Mesenteric fat pad (tissue), 1 donor: Measurements from ENCODE around the gene HBB. TPM values are rescaled to one million over a fixed set of nuclear protein-coding genes. Genes with fewer than 3 reads are reported as not detected.

Experiments
- DNase-seq: peaks from one replicate; pipeline ENCODE4 v3.0.0-alpha.2; 2020; ENCODE audit warnings: low spot score
- total RNA-seq: library from RNA; stranded (reverse); fragmentation: NEBNext Ultra II Directional; extraction: Animal tissue kit (Norgen Biotek cat#: 25700); gene quantifications from one replicate; pipeline ENCODE4 v1.2.1, GENCODE V29; 2021
- donor health status: DM: yes; HTN: yes; CAD: no.

HBB gene
- total RNA-seq, 1 donor from 2014 or later, result 346 TPM

DNA sequence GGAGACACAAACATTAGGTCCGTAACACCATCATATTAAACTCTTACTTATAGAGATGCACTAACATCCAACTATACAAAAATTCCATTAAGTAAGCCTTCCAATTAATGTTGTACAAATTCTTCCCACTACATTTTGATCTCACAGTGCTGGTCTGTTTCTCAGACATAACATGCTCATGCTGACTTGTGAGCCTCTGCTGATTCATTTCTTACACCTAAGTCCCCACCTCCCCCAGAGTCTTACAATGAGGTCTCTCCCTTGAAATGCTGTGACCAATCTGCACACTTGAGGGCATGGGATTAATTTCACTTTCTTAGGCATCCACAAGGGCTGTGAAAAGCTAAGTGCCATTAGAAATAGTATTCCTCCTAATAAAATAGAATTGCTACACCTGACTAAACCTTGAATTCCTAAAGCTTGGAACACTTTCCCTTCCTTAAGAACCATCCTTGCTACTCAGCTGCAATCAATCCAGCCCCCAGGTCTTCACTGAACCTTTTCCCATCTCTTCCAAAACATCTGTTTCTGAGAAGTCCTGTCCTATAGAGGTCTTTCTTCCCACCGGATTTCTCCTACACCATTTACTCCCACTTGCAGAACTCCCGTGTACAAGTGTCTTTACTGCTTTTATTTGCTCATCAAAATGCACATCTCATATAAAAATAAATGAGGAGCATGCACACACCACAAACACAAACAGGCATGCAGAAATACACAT, 20.8 kb upstream of the HBB start:
- DNase-seq, result no peak

DNA sequence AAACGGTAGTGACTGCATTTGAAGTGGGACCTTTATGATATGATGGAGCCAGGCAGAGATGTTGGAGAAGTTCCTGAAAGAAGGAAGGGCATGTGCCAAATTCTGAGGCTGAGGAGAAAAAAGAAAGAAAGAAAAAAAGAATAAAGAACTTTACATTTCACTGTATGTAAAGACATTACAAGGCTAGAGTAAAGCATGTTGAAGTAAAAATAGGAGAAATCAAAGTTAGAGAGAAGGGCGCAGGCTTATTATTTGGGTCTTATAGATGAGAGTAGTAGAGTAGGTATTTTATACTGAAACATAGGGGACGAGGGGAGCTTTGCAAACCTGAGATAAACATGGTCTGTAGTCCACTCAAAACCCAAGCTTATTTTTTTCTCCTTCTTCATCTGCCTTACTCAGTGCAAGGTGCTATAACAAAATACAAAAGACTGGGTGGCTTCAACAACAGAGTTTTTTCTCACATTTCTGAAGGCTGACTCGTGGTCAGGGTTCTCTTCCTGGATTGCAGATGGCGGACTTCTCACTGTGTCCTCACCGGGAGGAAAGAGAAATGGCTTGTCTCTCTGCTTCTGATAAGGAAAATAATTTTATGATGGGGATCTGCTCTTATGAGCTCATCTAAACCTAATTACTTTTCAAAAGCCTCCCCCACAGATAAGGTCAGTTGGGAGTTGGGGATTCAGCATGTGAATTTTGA, 20.1 kb upstream of the HBB start:
- no peak for DNase-seq

DNA sequence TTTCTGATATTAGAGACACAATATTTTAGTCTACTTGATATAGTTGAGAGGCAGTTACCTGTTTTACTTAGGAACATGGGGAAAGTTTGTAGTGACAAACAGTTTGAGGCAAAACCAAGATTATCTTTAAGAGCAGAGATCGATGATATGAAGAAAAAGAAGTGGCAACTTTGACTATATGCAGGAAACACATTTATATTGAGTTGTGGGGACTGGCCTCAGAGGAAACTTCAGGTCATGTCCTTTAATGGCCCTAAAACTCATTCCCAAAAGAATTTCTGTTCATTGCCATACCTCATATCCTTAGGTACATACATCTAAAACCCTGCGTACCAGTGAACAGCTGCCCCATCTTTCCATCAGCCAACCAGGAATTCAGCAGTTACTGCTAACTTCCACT, 18.3 kb upstream of the HBB start:
- DNase-seq, result no peak

DNA sequence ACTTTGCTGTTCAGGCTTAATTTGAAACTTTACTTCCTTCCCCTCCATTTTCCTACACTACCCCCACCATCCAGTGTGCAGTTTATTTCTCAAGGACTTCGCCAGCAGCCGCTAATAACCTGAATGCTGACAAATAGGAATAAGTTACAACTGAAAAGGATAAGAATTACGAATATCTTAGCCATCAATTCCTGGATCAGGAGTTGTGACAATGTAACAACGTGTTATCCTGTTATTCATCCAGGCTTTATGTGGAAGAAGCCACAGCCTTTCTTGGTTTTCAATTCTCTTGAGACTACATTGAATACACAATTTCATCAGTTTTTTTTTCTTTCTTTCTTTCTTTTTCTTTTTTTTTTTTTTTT, 16.9 kb upstream of the HBB start:
- DNase-seq, result no peak

DNA sequence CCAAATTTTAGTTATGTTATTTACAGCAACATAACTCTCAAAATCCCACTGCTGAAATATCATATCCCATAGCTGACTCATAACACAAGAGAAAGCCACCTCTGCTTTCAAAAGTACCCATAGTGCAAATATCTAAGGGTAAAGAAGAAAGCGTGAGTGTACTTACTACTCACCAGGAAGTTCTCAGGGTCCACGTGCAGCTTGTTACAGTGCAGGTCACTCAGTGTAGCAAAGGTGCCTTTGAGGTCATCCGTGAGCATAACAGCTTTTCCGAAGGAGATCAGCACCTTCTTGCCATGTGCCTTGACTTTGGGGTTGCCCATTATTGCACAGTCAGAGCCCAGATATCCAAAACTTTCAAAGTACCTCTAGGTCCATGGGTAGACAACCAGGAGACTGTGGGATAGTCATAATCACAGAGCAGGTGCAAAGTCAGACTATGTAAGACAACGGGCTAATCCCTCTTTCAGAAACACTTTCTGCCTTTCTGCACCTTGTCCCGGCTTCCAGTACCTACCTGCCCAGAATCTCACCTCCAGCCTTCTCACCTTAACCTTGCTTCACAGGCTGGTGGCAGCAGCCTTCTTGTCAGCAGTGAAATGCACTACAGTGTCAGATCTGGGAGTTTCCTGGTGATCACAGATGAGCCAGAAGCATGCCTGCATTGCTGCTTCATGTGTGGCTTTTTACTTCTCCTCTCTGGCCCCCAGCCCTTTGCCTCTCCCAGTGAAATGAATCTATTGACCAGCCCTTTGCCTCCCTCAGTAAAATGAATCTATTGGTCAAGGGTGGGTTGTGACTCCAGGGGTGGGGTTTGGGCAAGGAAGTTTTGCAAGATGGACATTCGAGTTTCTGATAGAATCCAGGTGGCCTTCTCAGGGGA, 16.3 kb upstream of the HBB start:
- no peak for DNase-seq

DNA sequence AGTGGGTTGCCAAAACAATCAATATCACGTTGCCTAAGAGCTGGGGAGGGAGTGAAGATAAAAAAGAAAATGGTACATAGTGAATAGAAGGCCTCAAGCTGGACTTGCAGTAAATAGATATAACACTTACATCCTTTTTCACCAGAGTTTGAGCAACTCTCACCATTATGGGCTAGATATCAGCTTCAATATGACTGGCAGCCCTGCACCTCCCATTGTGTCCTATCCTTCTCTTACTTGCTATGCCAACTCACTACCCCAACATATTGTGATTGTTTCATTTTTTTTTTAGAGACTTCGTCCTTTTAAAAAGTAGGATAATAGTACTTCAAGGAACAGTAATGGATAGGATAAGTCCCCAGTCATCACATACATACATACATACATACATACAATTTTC, 15.3 kb upstream of the HBB start:
- no peak for DNase-seq

DNA sequence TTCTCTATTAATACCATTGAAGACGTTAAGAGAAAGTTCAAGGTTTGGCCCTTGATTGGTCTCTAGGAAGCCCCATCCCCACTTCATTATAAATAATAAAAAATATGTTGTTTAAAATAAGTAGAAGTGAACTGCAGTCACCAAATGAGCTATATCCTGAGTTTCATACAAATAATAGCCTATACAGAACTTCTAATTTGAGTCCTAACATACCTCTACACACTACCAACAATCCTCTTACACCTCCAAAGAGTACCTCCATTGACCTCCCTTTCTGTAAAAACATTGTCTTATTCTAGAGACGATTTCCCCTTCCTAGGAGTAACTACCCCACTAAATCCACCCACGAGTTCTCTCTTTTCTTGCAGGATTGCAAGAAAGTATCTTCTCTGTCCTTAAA, 14.6 kb upstream of the HBB start:
- no peak for DNase-seq

DNA sequence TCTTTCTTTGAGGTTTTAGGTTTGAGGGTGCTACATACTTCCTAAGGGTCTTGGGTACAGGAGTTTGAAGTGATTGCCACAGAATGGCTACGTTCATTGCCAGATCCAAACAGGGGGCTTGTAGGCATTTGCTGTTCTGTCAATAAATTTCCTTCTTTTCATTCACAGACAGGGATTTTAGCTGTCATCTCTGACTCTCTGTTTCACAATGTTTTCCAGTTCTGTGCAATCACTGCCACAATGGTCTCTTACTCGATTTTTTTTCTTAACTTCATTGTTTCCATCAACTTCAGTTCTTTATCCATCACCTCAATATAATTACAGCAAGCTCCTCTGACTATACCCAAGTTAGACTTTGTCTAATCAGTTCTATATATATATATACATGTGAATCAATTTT, 13.6 kb upstream of the HBB start:
- no peak for DNase-seq

DNA sequence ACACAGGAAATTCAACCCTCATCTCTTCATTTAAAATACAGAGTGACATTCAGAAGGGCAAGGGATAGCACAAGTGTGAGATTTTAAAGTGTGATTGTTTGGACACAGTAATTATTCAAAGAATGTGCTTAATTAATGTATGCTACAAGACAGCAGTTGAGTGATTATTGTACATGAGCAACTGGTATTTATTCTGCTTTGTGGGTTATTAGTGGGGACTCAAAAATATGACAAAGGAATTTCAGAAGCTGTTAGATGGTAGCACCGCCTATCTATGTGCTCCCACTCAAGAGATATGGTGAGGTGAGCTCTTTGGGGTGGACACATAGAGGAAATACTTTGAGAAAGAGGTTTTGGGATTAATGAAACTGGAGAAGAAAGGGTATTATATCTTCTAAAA, 13.2 kb upstream of the HBB start:
- DNase-seq, result no peak

DNA sequence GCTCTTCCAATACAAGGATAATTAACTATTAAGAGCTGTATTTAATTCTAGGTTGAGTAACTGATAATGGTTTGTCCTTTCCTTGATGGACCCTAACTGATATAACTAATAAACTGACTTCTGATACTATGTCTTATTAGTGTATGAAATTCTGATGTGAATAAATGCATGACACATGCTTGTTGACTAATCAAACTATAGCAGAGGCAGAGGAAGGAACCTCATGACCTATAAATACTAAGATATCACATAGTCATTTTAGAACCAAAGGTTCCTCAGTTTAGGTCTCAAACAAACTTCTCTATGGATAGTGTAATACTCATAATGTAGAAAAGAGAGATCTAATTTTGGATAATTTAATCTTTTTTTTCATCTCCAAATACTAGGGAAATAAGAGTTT, 12.2 kb upstream of the HBB start:
- no peak for DNase-seq

DNA sequence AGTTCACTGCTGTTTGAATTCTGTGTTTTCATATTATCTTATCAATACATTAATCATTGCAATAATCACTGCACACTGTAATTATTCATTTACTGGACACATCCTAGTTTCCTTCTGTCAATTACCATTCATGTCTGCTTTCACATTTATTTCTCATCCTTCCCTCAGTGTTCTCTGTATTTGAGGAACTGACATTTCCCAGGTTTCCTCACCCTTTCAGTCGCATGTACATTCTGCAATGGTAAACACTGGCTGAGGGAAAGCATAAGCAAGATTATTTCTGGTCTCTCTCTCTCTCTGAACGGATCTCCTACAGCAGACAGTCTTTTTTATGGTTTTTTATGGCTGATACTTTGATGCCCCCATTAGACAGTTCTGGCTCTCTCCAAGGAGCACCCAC, 11.6 kb upstream of the HBB start:
- DNase-seq, result no peak

DNA sequence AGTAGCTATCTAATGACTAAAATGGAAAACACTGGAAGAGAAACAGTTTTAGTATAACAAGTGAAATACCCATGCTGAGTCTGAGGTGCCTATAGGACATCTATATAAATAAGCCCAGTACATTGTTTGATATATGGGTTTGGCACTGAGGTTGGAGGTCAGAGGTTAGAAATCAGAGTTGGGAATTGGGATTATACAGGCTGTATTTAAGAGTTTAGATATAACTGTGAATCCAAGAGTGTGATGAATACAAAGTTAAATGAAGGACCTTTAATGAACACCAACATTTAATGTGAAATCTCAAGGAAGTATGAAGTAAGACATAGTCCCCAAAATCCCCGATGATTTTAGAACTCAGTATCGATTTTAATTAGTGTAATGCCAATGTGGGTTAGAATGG, 10.5 kb upstream of the HBB start:
- no peak for DNase-seq

DNA sequence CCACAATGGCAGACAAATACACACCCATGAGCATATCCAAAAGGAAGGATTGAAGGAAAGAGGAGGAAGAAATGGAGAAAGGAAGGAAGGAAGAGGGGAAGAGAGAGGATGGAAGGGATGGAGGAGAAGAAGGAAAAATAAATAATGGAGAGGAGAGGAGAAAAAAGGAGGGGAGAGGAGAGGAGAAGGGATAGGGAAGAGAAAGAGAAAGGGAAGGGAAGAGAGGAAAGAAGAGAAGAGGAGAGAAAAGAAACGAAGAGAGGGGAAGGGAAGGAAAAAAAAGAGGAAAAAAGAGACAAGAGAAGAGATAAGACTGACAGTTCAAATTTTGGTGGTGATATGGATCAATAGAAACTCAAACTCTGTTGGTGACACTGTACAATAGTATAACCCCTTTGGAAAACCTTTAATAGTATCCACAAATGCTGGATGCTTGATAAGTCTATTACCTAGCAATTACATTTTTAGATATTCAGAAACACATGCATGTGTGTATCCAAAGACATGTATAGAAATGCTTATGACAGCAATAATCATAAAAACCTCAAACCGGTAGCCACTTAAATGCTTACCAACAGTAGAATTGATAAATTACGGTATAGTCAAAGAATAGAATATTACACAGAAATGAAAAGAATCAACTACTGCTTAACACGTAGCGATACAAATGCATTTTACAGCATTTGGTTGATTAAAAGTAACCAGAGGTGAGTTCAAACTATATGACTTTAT, 8.7 kb upstream of the HBB start:
- DNase-seq, result no peak

DNA sequence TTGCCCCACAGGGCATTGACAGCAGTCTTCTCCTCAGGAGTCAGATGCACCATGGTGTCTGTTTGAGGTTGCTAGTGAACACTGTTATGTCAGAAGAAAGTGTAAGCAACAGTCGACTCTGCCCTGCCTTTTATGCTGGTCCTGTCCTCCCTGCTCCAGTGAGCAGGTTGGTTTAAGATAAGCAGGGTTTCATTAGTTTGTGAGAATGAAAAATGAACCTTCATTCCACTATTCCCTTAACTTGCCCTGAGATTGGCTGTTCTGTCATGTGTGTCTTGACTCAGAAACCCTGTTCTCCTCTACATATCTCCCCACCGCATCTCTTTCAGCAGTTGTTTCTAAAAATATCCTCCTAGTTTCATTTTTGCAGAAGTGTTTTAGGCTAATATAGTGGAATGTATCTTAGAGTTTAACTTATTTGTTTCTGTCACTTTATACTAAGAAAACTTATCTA, 7.5 kb upstream of the HBB start, which contains the start of gene HBD:
Gene HBD, minus strand, starts transcription at position 103 of the 454 bp plus-strand sequence. Its CDS starts 50 bp downstream, at position 53.
- DNase-seq, result no peak

DNA sequence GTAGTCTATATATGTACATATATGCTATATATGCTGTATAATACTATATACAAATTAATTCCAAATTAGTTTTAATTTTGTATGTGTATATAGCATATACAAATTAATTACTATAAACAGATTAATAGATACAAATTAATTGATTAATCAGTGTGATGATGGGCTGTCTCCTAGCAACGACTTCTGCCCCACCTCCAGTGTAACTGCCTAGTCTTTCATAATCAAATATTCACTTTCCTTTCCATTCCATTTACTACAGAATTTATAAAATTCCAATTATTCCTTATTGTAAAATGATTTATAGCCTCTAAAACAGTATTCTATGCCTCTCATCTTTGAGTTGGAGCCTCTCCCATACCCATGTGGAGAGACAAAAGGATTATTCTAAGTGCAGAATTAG, 6.4 kb upstream of the HBB start:
- no peak for DNase-seq

DNA sequence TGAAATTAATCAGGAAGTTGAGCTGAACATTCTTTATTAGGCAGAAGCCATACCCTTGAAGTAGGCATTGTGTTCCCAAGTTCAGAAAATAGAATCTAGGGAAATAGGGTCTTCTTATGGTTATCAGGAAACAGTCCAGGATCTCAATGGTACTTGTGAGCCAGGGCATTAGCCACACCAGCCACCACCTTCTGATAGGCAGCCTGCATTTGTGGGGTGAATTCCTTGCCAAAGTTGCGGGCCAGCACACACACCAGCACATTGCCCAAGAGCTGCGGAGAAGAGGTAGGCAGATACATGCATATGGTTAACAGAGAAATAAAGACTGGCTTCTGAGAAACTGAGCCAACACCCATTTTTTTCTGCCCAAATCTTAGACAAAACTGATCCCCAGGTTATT, 6.0 kb upstream of the HBB start:
- DNase-seq, result no peak

DNA sequence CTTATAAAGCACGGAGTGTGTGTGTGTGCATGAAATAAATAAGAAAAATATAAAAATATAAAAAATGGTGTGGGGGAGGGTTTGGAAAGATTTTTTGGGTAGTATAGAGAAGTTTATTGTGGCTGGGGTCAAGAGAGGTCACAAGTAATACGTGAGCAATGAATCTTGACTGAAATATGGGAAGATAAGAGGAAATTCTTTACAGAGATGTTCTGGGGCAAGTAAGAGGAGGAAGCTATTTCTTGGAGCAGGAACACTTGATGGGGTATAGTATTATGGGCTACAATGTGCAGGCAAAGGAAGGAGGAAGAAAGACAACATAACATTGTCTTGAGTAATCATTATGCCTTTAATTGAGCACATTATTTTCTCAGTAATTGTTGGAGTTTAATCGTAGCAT, 5.3 kb upstream of the HBB start:
- DNase-seq, result no peak

DNA sequence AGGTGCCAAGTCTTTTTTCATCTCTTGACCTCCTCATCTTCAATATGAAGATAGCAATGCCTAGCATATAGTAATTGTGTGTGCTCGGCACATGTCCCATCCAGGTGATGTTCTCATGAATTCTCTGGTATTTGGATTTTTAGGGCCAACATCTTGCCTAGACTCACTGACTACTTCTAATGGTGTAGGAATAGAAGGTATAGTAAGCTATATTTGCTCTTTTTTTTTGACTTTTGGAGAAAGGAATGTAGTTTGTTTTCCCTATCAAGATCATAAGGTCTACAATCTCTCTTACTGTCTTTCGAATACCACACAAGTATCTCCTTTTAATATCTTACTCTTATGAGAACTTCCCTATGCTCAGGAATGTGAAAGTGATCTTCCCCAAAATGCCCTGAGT, 4.2 kb upstream of the HBB start:
- DNase-seq, result no peak

DNA sequence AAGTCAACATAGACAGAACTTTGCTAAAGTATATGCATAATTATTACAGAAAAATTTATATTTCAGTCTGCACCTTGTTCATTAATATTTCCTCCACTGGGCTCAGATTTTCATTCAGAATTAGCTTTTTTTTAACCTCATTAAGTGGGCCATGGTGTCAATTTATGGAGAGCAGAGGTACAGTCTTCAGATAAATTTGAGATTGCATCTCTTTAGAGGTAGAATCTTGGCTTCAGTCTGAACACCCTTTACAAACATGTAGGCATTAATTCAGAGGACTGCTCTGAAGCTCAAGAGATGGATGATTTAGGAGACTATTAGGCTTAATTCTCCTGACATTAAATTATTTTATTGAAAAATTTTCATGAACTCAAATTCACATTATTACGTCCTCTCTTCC, 3.4 kb upstream of the HBB start:
- DNase-seq, result no peak

DNA sequence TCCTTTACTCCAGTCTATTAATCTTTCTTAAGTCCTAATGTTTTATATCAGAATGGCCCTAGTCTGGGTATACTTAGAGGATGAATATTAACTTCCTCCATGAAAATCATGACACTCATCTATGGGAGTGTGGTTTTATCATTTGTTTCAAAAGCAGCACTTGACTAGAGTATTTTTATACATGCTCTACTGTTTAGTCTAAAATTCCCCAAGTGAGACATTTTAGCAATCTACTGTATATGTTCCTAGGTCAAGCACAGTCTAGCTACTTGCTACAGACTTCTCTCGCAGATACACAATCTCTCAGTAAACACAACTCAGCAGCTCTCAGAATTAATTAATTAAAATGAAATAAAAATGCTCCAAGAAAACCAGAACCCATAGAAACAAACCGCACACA, 2.9 kb upstream of the HBB start:
- no peak for DNase-seq

DNA sequence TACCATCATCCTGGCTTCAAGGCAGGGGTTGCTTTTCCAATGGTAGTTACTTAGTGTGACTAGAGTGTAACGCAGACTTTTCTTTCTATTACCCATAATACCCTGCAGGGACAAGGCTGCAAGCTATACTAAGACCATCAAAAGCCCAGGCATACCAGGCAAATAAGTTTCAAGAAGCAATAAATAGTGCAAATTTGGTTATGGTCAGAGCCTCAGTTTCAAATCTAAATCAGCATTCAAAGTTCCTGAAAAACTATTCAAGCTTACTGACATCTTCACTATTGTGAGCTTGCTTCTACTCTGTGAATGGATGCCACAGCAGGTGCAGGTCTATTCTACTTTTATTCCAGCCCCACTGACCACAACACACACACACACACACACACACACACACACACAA, 2.5 kb upstream of the HBB start:
- no peak for DNase-seq
